Cardiac fibroblast (primary cell): Measurements from ENCODE around the gene TPX2.

ENCODE experiments used
- DNase-seq, 2 donors: peaks; one replicate each; pipeline versions ENCODE4 v3.0.0 to v3.0.0-alpha.2; 2010; ENCODE audit warnings: low read depth in 2 of 2
- H3K4me3 ChIP-seq, 2 donors: replicated peaks in 1 of 2; 1 replicate in 1 of 2; 2 replicates in 1 of 2; pipeline ENCODE4 v1.5.1; 2011; ENCODE audit warnings: low read depth in 2 of 2, low read length in 2 of 2, mild to moderate bottlenecking in 2 of 2, moderate library complexity in 1 of 2
- CTCF ChIP-seq: IDR thresholded peaks from one replicate; pipeline ENCODE4 v1.5.1; 2011; ENCODE audit warnings: low read depth, mild to moderate bottlenecking, low read length, inconsistent platforms

The TPX2 gene

GRCh38 chr20:31845300-31845863 is 106.3 kb downstream of the TPX2 start, which contains the start of gene FOXS1:
Gene FOXS1, minus strand, starts transcription at chr20:31845604. Its CDS starts 62 bp downstream, at chr20:31845542.
- DNase-seq: peak; percentile 23 to 64
- no peak for TF ChIP-seq CTCF
- peak within 1 kb of the TSS in 1 of 2 donors; percentile 62 for H3K4me3 ChIP-seq

GRCh38 chr20:31846793-31847138 is 107.7 kb downstream of the TPX2 start:
- no peak overlapping the region for H3K4me3 ChIP-seq
- no peak for DNase-seq
- TF ChIP-seq CTCF: no peak

- no peak for DNase-seq
- TF ChIP-seq CTCF: no peak
- H3K4me3 ChIP-seq: no peak overlapping the region
These were observed 109.3 kb downstream of the TPX2 start for GRCh38 chr20:31848088-31848999.

GRCh38 chr20:31849306-31849930 is 110.3 kb downstream of the TPX2 start:
- no peak for TF ChIP-seq CTCF
- no peak for DNase-seq
- no peak overlapping the region for H3K4me3 ChIP-seq
